ENCODE measurements around the gene FN3KRP. TPM values are rescaled to one million over a fixed set of nuclear protein-coding genes. Genes with fewer than 3 reads are reported as not detected.
A peak's percentile ranks its signal among the peaks of the same experiment; 100 is the strongest.

FN3KRP gene
- total and polyA plus RNA-seq, 10 of the 15 experiments (the other 5 are each of a cell fraction or from before 2014, with no cell fraction given): 1.8 to 50.5 (median 26.5) TPM

- TF ChIP-seq, protein P1, sequence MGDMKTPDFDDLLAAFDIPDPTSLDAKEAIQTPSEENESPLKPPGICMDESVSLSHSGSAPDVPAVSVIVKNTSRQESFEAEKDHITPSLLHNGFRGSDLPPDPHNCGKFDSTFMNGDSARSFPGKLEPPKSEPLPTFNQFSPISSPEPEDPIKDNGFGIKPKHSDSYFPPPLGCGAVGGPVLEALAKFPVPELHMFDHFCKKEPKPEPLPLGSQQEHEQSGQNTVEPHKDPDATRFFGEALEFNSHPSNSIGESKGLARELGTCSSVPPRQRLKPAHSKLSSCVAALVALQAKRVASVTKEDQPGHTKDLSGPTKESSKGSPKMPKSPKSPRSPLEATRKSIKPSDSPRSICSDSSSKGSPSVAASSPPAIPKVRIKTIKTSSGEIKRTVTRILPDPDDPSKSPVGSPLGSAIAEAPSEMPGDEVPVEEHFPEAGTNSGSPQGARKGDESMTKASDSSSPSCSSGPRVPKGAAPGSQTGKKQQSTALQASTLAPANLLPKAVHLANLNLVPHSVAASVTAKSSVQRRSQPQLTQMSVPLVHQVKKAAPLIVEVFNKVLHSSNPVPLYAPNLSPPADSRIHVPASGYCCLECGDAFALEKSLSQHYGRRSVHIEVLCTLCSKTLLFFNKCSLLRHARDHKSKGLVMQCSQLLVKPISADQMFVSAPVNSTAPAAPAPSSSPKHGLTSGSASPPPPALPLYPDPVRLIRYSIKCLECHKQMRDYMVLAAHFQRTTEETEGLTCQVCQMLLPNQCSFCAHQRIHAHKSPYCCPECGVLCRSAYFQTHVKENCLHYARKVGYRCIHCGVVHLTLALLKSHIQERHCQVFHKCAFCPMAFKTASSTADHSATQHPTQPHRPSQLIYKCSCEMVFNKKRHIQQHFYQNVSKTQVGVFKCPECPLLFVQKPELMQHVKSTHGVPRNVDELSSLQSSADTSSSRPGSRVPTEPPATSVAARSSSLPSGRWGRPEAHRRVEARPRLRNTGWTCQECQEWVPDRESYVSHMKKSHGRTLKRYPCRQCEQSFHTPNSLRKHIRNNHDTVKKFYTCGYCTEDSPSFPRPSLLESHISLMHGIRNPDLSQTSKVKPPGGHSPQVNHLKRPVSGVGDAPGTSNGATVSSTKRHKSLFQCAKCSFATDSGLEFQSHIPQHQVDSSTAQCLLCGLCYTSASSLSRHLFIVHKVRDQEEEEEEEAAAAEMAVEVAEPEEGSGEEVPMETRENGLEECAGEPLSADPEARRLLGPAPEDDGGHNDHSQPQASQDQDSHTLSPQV (IDR thresholded peaks at IDR 0.05): no peak
- TF ChIP-seq ZNF24 (IDR thresholded peaks at IDR 0.05) (no peak), MTA2 (IDR thresholded peaks at IDR 0.05; ENCODE audit: low read depth) (no peak), BHLHE40 (IDR thresholded peaks at IDR 0.05; ENCODE audit: borderline replicate concordance in 1 of 2, low read depth in 2 of 2, low read length in 1 of 2) (no peak), MXI1 (IDR thresholded peaks at IDR 0.05; ENCODE audit: low read depth, low read length) (no peak), MYC (IDR thresholded peaks at IDR 0.05; ENCODE audit: insufficient read depth, insufficient read length, insufficient replicate concordance, low read length, severe bottlenecking) (no peak), SPI1 (IDR thresholded peaks at IDR 0.05; ENCODE audit: borderline replicate concordance, insufficient read depth, low read depth, low read length) (no peak), RELA (IDR thresholded peaks at IDR 0.05; ENCODE audit: borderline replicate concordance, partially characterized antibody) (no peak), BACH1 (IDR thresholded peaks at IDR 0.05; ENCODE audit: borderline replicate concordance) (no peak), WRNIP1 (IDR thresholded peaks at IDR 0.05; ENCODE audit: borderline replicate concordance, low read depth, low read length) (no peak), RAD21 (IDR thresholded peaks at IDR 0.05; ENCODE audit: insufficient read depth, low read depth, low read length) (peak; percentile 55), KLF5 (IDR thresholded peaks at IDR 0.05; ENCODE audit: partially characterized antibody) (no peak), SMC3 (IDR thresholded peaks at IDR 0.05; ENCODE audit: borderline replicate concordance, low read length) (peak; percentile 47; the same call in 1 of the 2 replicates), SMAD1 (IDR thresholded peaks at IDR 0.05; ENCODE audit: low read depth, partially characterized antibody) (no peak)
- TF ChIP-seq, protein P2, sequence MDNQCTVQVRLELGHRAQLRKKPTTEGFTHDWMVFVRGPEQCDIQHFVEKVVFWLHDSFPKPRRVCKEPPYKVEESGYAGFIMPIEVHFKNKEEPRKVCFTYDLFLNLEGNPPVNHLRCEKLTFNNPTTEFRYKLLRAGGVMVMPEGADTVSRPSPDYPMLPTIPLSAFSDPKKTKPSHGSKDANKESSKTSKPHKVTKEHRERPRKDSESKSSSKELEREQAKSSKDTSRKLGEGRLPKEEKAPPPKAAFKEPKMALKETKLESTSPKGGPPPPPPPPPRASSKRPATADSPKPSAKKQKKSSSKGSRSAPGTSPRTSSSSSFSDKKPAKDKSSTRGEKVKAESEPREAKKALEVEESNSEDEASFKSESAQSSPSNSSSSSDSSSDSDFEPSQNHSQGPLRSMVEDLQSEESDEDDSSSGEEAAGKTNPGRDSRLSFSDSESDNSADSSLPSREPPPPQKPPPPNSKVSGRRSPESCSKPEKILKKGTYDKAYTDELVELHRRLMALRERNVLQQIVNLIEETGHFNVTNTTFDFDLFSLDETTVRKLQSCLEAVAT (IDR thresholded peaks at IDR 0.05): 0 out of 2 replicates have a peak, but pooled peaks have one; percentile 51
- TF ChIP-seq, protein P3, sequence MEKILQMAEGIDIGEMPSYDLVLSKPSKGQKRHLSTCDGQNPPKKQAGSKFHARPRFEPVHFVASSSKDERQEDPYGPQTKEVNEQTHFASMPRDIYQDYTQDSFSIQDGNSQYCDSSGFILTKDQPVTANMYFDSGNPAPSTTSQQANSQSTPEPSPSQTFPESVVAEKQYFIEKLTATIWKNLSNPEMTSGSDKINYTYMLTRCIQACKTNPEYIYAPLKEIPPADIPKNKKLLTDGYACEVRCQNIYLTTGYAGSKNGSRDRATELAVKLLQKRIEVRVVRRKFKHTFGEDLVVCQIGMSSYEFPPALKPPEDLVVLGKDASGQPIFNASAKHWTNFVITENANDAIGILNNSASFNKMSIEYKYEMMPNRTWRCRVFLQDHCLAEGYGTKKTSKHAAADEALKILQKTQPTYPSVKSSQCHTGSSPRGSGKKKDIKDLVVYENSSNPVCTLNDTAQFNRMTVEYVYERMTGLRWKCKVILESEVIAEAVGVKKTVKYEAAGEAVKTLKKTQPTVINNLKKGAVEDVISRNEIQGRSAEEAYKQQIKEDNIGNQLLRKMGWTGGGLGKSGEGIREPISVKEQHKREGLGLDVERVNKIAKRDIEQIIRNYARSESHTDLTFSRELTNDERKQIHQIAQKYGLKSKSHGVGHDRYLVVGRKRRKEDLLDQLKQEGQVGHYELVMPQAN (conservative IDR thresholded peaks at IDR 0.05): no peak
- TF ChIP-seq, protein P4, sequence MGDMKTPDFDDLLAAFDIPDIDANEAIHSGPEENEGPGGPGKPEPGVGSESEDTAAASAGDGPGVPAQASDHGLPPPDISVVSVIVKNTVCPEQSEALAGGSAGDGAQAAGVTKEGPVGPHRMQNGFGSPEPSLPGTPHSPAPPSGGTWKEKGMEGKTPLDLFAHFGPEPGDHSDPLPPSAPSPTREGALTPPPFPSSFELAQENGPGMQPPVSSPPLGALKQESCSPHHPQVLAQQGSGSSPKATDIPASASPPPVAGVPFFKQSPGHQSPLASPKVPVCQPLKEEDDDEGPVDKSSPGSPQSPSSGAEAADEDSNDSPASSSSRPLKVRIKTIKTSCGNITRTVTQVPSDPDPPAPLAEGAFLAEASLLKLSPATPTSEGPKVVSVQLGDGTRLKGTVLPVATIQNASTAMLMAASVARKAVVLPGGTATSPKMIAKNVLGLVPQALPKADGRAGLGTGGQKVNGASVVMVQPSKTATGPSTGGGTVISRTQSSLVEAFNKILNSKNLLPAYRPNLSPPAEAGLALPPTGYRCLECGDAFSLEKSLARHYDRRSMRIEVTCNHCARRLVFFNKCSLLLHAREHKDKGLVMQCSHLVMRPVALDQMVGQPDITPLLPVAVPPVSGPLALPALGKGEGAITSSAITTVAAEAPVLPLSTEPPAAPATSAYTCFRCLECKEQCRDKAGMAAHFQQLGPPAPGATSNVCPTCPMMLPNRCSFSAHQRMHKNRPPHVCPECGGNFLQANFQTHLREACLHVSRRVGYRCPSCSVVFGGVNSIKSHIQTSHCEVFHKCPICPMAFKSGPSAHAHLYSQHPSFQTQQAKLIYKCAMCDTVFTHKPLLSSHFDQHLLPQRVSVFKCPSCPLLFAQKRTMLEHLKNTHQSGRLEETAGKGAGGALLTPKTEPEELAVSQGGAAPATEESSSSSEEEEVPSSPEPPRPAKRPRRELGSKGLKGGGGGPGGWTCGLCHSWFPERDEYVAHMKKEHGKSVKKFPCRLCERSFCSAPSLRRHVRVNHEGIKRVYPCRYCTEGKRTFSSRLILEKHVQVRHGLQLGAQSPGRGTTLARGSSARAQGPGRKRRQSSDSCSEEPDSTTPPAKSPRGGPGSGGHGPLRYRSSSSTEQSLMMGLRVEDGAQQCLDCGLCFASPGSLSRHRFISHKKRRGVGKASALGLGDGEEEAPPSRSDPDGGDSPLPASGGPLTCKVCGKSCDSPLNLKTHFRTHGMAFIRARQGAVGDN (IDR thresholded peaks at IDR 0.05): no peak
Observed at GRCh38 chr17:82767041-82767754, 50.7 kb downstream of the FN3KRP start (continued).

Measured in GM12878 (cell line).